ENCODE measurements around the gene NFIB. TPM values are rescaled to one million over a fixed set of nuclear protein-coding genes. Genes with fewer than 3 reads are reported as not detected.

The NFIB gene
- polyA plus RNA-seq, 3 donors: 19.9 to 22.1 (median 21.8) TPM

DNA sequence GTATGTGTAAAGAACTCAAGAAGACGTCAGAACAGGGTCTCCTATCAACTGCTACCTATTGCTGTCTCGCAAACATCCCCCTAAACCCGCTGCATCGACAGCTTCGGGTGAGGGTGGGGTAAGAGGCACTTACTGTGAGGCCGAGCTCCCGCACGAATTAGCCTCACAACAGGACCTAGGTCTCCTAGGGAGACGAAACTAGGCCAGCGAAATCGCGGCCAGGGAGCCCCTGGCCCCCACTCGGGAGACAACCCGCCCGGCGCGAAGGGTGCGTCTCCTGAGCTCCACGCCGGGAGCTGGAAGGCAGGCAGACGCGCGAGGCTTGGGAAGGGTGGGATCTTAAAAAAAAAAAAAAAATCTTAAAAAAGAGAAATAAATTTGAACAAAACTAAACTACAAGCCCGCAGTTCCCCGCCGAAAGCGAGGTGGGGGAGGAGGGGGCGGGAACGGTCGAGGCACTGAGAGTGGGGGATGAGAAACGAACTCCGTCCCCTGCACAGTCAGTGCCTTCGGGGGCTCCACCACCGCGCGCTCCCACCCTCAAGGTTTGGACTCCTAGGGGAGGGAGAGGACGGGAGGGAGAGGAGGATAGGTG is 33.0 kb upstream of the NFIB start:
- no peak for DNase-seq (ENCODE audit: extremely low read depth in 1 of 11, low read depth in 9 of 11, low spot score in 4 of 11)

- DNase-seq (ENCODE audit: extremely low read depth in 1 of 11, low read depth in 9 of 11, low spot score in 4 of 11): no peak
These were observed 32.4 kb upstream of the NFIB start for GRCh38 chr9:14346231-14346791.

GRCh38 chr9:14345354-14346230 is 31.7 kb upstream of the NFIB start:
- no peak for DNase-seq (ENCODE audit: extremely low read depth in 1 of 11, low read depth in 9 of 11, low spot score in 4 of 11)

- no peak for DNase-seq (ENCODE audit: extremely low read depth in 1 of 11, low read depth in 9 of 11, low spot score in 4 of 11)
These were observed 31.0 kb upstream of the NFIB start for GRCh38 chr9:14344941-14345353.

- no peak for DNase-seq (ENCODE audit: extremely low read depth in 1 of 11, low read depth in 9 of 11, low spot score in 4 of 11)
These were observed 30.1 kb upstream of the NFIB start for GRCh38 chr9:14344053-14344524.

GRCh38 chr9:14343261-14344031 is 29.5 kb upstream of the NFIB start:
- no peak for DNase-seq (ENCODE audit: extremely low read depth in 1 of 11, low read depth in 9 of 11, low spot score in 4 of 11)

GRCh38 chr9:14342736-14343135 is 28.8 kb upstream of the NFIB start:
- no peak for DNase-seq (ENCODE audit: extremely low read depth in 1 of 11, low read depth in 9 of 11, low spot score in 4 of 11)

DNA sequence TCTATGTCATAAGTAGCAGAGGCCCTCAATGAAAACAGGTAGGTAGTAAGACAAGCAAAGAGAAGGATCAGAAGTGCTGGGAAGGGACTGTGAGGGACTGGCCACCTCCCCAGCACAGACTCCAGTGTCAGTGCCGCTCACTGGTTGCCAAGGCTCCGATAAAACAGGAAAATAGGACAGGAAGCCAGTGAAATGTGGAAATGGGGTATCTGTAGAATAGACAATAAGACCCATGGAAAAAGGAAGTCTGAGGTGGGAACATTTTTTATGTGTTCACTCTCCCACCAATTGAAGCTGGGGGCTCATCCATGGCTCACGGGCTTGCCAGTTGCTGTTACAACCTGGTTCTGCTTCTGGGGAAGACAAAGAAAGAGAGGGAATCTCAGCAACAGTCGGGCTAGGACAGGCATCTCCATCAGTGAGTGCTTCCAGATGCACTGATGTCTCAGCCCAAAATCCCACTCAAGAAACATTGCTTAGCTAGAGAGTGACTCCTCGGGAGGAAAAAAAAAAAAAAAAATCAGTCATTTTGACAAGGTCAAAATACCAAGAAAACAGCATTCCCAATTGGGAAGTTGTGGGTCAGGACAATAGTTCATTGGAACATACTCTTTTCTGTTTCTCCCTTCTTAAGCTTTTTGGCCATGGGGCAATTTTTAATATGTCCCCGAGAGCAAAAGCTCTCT is 27.6 kb upstream of the NFIB start:
- no peak for DNase-seq (ENCODE audit: extremely low read depth in 1 of 11, low read depth in 9 of 11, low spot score in 4 of 11)

DNA sequence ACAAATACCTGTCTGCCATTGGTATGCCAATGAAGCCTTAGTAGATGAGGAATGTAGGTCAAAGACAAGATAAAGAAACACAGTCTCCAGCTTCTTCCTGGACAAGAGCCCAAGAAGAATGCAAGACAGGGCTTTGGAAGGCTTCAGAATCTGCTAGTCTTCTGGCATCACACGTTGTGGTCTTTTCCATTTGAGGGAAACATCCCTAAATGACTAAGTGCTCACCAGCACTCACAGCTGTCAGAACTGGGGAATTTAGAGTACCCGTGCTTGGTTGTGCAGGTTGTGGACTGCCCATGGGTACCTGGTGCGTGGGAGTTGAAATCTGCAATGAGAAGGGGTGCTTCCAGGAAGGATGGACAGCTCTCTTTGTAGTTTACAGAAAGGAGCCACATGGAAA is 27.1 kb upstream of the NFIB start:
- DNase-seq (ENCODE audit: extremely low read depth in 1 of 11, low read depth in 9 of 11, low spot score in 4 of 11): no peak

DNA sequence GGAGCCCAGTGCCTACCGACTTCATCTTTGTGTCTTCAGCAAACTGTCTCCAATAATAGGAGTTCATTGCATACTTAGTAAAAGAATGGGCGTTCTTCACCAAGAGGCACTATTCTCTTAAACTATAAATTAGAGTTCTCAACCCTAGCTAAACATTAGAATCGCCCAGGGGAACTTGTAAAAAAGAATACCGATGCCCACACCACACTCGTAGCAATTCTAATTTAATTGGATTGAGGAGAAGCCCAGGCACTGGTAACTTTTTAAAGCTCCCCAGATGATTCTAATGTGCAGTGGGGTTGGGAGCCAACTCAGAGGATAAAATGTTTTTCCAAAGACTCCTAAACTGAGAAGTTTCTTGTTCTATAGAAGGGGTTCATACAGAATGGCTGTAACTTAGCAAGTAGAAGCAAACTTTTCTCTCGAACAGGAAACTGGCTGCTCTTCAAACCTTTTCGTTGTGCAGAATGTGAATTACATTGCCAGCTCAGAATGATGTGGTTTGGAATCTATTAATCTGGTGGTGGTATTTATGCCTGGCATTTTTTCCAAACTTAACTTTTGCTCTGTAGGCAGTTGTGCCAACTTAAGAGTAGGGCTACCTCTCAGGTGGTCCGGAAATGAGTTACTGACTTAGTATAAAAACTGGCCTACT is 26.4 kb upstream of the NFIB start:
- DNase-seq (ENCODE audit: extremely low read depth in 1 of 11, low read depth in 9 of 11, low spot score in 4 of 11): no peak

DNA sequence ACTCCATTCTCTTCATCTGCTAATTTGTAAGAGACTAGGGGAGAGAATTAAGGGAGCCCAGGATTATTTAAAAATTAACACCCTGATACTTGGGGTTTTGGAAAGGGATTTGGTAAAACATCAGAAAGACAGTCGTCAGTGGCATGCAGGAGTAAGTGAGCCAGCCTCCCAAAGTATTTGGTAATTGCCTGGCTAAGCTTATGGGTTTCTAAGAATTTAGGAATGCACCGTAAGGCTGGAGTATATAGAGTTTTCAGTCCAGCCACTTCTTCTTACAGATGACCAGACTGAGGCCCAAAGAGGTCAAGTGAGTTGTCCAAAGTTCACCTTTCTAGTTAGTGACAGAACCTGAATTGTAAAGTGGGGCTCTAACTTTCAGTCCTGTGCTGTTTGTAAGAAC is 25.8 kb upstream of the NFIB start:
- DNase-seq (ENCODE audit: extremely low read depth in 1 of 11, low read depth in 9 of 11, low spot score in 4 of 11): no peak

DNA sequence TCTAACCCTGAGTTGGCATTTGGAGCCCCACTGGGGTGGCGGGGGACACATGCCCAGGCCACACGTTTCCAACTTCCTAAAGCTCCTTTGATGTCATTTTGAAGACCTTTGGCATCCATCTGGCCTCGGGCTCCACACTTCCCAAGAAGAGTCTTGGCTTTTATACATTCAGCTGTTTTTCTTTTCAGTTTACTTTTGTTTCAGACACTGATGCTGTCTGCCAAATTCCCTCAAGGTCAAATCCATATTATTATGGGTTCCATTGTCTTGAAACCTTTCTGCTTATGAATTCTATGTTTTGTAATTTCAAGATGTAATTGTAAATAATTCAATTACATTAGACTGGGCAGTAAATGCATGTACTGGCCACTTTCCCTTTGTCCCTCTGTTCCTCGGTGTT is 23.7 kb upstream of the NFIB start:
- no peak for DNase-seq (ENCODE audit: extremely low read depth in 1 of 11, low read depth in 9 of 11, low spot score in 4 of 11)

GRCh38 chr9:14336244-14336643 is 22.3 kb upstream of the NFIB start:
- DNase-seq (ENCODE audit: extremely low read depth in 1 of 11, low read depth in 9 of 11, low spot score in 4 of 11): no peak

GRCh38 chr9:14331120-14331519 is 17.2 kb upstream of the NFIB start:
- DNase-seq (ENCODE audit: extremely low read depth in 1 of 11, low read depth in 9 of 11, low spot score in 4 of 11): no peak

DNA sequence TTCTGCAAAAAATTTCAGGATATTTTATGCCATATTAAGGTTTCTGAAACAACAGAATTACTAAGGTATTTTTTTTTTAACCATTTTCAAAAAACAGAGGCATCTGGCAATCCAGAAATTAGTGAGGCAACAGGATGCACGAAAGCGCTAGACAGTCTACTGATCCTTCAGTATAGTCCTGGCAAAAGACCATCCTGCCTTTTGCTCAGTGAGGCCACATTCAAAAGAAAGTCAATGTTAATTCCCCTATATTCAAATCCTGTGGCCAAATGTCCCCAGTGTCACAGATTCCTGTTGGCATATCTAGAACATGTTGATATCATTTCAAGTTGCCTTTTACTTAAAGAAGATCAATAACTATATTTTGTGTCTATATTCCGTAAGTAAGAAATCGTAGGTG is 13.1 kb upstream of the NFIB start:
- DNase-seq (ENCODE audit: extremely low read depth in 1 of 11, low read depth in 9 of 11, low spot score in 4 of 11): no peak

DNA sequence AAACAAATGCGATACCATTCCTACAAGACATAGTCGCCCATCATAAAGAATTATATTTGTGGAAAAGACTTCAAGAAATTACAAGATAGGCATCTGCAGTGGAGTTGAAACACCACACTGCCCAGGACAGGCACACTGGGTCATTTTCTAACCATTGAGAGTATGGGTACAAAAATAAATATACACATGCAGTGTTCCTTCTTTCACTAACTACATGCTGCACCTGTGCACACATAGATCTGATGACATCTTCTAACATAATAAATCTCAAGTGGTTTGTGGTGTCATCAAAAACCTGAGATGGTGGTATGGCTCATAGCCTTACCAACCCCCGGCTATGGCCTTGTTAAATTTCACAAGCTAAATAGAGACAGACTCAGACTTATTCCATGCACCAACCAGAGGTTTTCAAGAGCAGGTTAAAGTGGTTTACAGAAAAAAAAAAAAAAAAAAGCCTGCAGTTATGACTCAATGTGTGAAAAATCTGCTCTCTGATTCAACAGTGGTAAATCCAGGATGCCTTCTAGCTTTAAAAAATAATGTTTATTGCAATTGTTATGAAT is 12.4 kb upstream of the NFIB start:
- DNase-seq (ENCODE audit: extremely low read depth in 1 of 11, low read depth in 9 of 11, low spot score in 4 of 11): no peak

DNA sequence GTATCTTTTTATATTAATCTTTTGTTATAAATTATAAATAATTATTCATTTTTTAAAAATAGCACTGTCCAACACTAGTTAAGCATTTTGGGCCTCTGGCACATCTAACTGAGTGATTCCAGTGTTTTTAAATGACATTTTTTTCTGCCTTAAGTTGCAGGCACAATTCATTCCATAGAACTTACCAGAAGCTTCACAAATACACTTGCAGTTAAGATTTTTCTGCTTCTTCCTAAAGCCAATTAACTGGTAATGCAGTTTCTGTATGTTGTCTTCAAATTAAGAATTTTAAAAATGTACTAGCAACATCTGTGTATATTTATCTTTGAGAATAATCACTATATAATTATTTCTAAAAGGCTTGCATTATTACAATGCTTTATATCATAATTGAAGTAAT is 11.2 kb upstream of the NFIB start:
- no peak for DNase-seq (ENCODE audit: extremely low read depth in 1 of 11, low read depth in 9 of 11, low spot score in 4 of 11)

DNA sequence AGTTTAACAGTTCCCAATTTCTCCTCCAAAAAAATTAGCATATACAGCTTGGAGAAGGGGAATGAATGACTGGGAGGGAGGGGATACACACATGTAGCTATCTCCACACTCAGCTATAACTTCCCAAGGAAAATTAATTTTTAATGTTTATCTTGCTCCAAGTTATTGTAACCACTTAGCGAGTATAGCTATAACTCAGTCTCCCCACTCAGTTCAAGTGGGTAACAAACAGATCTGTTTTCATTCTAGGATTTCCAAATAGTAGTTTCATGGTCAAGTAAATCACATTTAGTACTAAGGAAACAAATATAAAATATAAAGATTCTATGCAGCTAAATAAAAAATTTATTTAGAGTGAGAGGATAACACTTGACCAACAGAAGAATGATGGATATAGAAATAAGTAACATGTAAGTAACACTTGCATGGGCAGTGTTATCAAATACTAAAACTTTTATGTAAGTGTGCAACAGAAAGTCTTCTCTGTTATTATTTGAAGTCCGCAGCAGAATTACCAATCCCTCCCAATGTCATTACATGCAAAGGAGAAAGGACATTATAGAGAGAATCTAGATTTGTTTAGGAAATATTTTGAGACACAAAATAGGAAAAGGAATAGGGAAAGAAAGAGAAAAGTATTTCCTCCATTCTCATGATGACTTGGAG is 10.2 kb upstream of the NFIB start:
- no peak for DNase-seq (ENCODE audit: extremely low read depth in 1 of 11, low read depth in 9 of 11, low spot score in 4 of 11)
